Naive thymus-derived CD4-positive, alpha-beta T cell (primary cell): ENCODE data around the gene MRPL34. TPM values are rescaled to one million over a fixed set of nuclear protein-coding genes. Genes with fewer than 3 reads are reported as not detected.
"Not testable (repeated sequence)": the region's sequence is repeated elsewhere in the genome, so short reads cannot be mapped to it uniquely, and the experiment has no call there.

Experiments
- ATAC-seq: fragments of 150-1000 bp; cut with Tn5 transposase; 2 replicates; pipeline ENCODE4 v1.10.0; 2021; ENCODE audit warnings: mild to moderate bottlenecking, moderate library complexity
- CTCF ChIA-PET: fragments of 350-600 bp; sonication (Branson Sonifier 250); formaldehyde crosslinking; loops from one replicate; lab custom pipeline; 2021; ENCODE audit warnings: antibody characterized with exemption; lab: Charles Lee
- POLR2A ChIA-PET: fragments of 350-600 bp; sonication (Branson Sonifier 250); formaldehyde crosslinking; loops from one replicate; lab custom pipeline; 2021; ENCODE audit warnings: antibody characterized with exemption, inconsistent platforms; lab: Charles Lee
- DNase-seq, 9 donors: peaks; one replicate each; pipeline versions ENCODE4 v3.0.0 to v3.0.0-alpha.2; 2020 to 2022; ENCODE audit warnings: mixed read lengths in 1 of 9
- H3K27ac ChIP-seq: one replicate; pipeline ENCODE4 v1.7.0; 2013; ENCODE audit warnings: mild to moderate bottlenecking, low read depth, low read length, moderate library complexity
- H3K27me3 ChIP-seq, 2 donors: one replicate each; pipeline ENCODE4 v1.7.0; 2013; ENCODE audit warnings: low read length in 2 of 2, mild to moderate bottlenecking in 2 of 2, moderate library complexity in 2 of 2; ENCODE audit not compliant: control insufficient read depth in 2 of 2, insufficient read depth in 2 of 2
- H3K36me3 ChIP-seq, 3 experiments: 1 replicate in 2 of 3; 2 replicates in 1 of 3; pipeline ENCODE4 v1.7.0; 2013; ENCODE audit warnings: low read length in 3 of 3, mild to moderate bottlenecking in 3 of 3, moderate library complexity in 1 of 3; ENCODE audit not compliant: insufficient read depth in 3 of 3, control insufficient read depth in 2 of 3
- H3K4me1 ChIP-seq, 2 donors: one replicate each; pipeline ENCODE4 v1.7.0; 2013; ENCODE audit warnings: low read length in 2 of 2, mild to moderate bottlenecking in 2 of 2, moderate library complexity in 1 of 2; ENCODE audit not compliant: control insufficient read depth in 2 of 2, insufficient read depth in 2 of 2
- H3K4me3 ChIP-seq: 2 replicates; pipeline ENCODE4 v1.7.0; 2013; ENCODE audit warnings: mild to moderate bottlenecking, low read length
- H3K9me3 ChIP-seq, 3 experiments: 1 replicate in 2 of 3; 2 replicates in 1 of 3; pipeline ENCODE4 v1.7.0; 2013; ENCODE audit warnings: low read length in 3 of 3; ENCODE audit not compliant: control insufficient read depth in 2 of 3
- H3K27ac Mint-ChIP-seq, 9 donors: one replicate each; pipeline ENCODE4 v1.8.0; 2020 to 2022; ENCODE audit warnings: mixed read lengths in 9 of 9, mild to moderate bottlenecking in 8 of 9, moderate library complexity in 5 of 9, inconsistent platforms in 2 of 9
- H3K27me3 Mint-ChIP-seq, 5 donors: one replicate each; pipeline ENCODE4 v1.8.0; 2021 to 2022; ENCODE audit warnings: mixed read lengths in 5 of 5, mild to moderate bottlenecking in 1 of 5
- H3K36me3 Mint-ChIP-seq, 5 donors: one replicate each; pipeline ENCODE4 v1.8.0; 2020 to 2022; ENCODE audit warnings: mixed read lengths in 5 of 5, mild to moderate bottlenecking in 3 of 5, inconsistent platforms in 1 of 5
- H3K4me1 Mint-ChIP-seq, 7 donors: one replicate each; pipeline ENCODE4 v1.8.0; 2020 to 2022; ENCODE audit warnings: mixed read lengths in 7 of 7, mild to moderate bottlenecking in 3 of 7, inconsistent platforms in 1 of 7
- H3K4me3 Mint-ChIP-seq, 10 donors: one replicate each; pipeline ENCODE4 v1.8.0; 2020 to 2022; ENCODE audit warnings: mild to moderate bottlenecking in 10 of 10, mixed read lengths in 10 of 10, moderate library complexity in 6 of 10, inconsistent platforms in 2 of 10
- H3K9me3 Mint-ChIP-seq, 11 donors: one replicate each; pipeline ENCODE4 v1.8.0; 2020 to 2022; ENCODE audit warnings: mixed read lengths in 11 of 11, mild to moderate bottlenecking in 4 of 11, inconsistent platforms in 1 of 11, moderate library complexity in 1 of 11
- intact Hi-C, 2 donors: fragments of 100-400 bp; cut with micrococcal nuclease; formaldehyde crosslinking; loops; one replicate each; pipeline ENCODE4 v1.15.1; 2023
- polyA plus RNA-seq, 2 donors: library from polyadenylated mRNA; unstranded; fragments of 300-500 nt; fragmentation: Illumina TruSeq; gene quantifications; one replicate each; pipeline ENCODE4 v1.2.3, GENCODE V29; 2021
- total RNA-seq, 6 experiments: library from RNA in 5 of 6; stranded (reverse) in 5 of 6; gene quantifications; 1 replicate in 5 of 6; 2 replicates in 1 of 6; pipeline ENCODE4 v1.2.3 and lab custom pipeline; 2021 to 2026

MRPL34 gene
- total and polyA plus RNA-seq, 7 experiments from 2014 or later: 37.0 to 217 (median 74.1) TPM

- Mint-ChIP-seq H3K36me3 (peaks cover 0 to 7% (median 4%) of the 10 kb centered on the region in 5 donors), H3K9me3 (peaks cover 0 to 4% (median 0%) of the 10 kb centered on the region in 11 donors), H3K4me1 (peaks cover 8 to 30% (median 22%) of the 10 kb centered on the region in 7 donors), H3K27me3 (peaks cover 0 to 2% (median 0%) of the 10 kb centered on the region in 5 donors), H3K4me3 (peak within 1 kb of the TSS; percentile 68 to 92 (median 84)), H3K27ac (peak within 1 kb of the TSS; percentile 69 to 93 (median 82))
- H3K36me3 ChIP-seq: peaks cover 0 to 24% (median 6%) of the 10 kb centered on the region in 3 experiments
- no peaks in the 10 kb centered on the region for H3K27me3 ChIP-seq
- intact Hi-C loops: loop anchor here (1.0 to 2.0 kb wide), 13 partner anchors 20 to 266 kb away; partner anchors contain the start of genes GTPBP3 (in 2 of the 2), HAUS8 (in 2 of the 2), MRPL34 (in 2 of the 2) and MYO9B (in 2 of the 2)
- ChIA-PET CTCF (interaction anchor here (0.6 to 1.4 kb wide), 8 partner anchors 12 to 143 kb away, joined by 3 to 14 read pairs (median 4); partner anchors contain the start of gene MRPL34), POLR2A (interaction anchor here (0.6 to 3.4 kb wide), 23 partner anchors 9 to 607 kb away, joined by 3 to 18 read pairs (median 4); partner anchors contain the start of genes DDA1, MVB12A, OCEL1 and PGLS)
- peak within 1 kb of the TSS; percentile 76 for H3K27ac ChIP-seq
- peaks cover 6 to 18% of the 10 kb centered on the region in 2 donors for H3K4me1 ChIP-seq
- H3K9me3 ChIP-seq: no peaks in the 10 kb centered on the region
- peak; percentile 69 to 99 (median 99) for DNase-seq
- peak within 1 kb of the TSS; percentile 84 for H3K4me3 ChIP-seq
- peak; percentile 96 for ATAC-seq
Measured at GRCh38 chr19:17266975-17267788, 38.5 kb upstream of the MRPL34 start, which contains the start of gene BABAM1. Gene BABAM1, plus strand, starts transcription at chr19:17267443. Its CDS starts 1,364 bp downstream, at chr19:17268807.

- H3K36me3 ChIP-seq: peaks cover 0 to 35% (median 6%) of the 10 kb centered on the region in 3 experiments
- ChIA-PET POLR2A (interaction anchor here (0.5 to 2.9 kb wide), 3 partner anchors 53 to 179 kb away, joined by 3 to 15 read pairs (median 4); partner anchors contain the start of gene USE1), CTCF (interaction anchor here (1.6 kb wide), 1 partner anchor 9 kb away, joined by 5 read pairs; no protein-coding TSS in a partner anchor)
- H3K4me3 Mint-ChIP-seq: peak overlapping the region; percentile 27 to 90 (median 74)
- H3K4me1 ChIP-seq: peaks cover 6 to 18% of the 10 kb centered on the region in 2 donors
- no peak overlapping the region for H3K27ac ChIP-seq
- H3K27ac Mint-ChIP-seq: no peak overlapping the region
- ATAC-seq (no peak), DNase-seq (no peak)
- H3K27me3 ChIP-seq: no peaks in the 10 kb centered on the region
- peaks cover 8 to 30% (median 22%) of the 10 kb centered on the region in 7 donors for H3K4me1 Mint-ChIP-seq
- peaks cover 0 to 4% (median 0%) of the 10 kb centered on the region in 11 donors for H3K9me3 Mint-ChIP-seq
- peaks cover 0 to 2% (median 0%) of the 10 kb centered on the region in 5 donors for H3K27me3 Mint-ChIP-seq
- H3K4me3 ChIP-seq: no peak overlapping the region
- intact Hi-C loops: no loop called here
- peaks cover 0 to 7% (median 4%) of the 10 kb centered on the region in 5 donors for H3K36me3 Mint-ChIP-seq
- H3K9me3 ChIP-seq: no peaks in the 10 kb centered on the region
Measured at GRCh38 chr19:17268754-17269153, 36.9 kb upstream of the MRPL34 start.

- POLR2A ChIA-PET, intact Hi-C loops, DNase-seq, H3K27ac ChIP-seq, H3K4me1 ChIP-seq, H3K27me3 ChIP-seq, H3K4me3 ChIP-seq, H3K27me3 Mint-ChIP-seq, H3K4me3 Mint-ChIP-seq, H3K9me3 ChIP-seq, CTCF ChIA-PET, H3K9me3 Mint-ChIP-seq, H3K27ac Mint-ChIP-seq, ATAC-seq, H3K4me1 Mint-ChIP-seq: not testable (repeated sequence)
- H3K36me3 Mint-ChIP-seq: peaks cover 0 to 28% (median 12%) of the 10 kb centered on the region in 5 donors
- H3K36me3 ChIP-seq: peaks cover 8 to 81% (median 15%) of the 10 kb centered on the region in 3 experiments
Measured at GRCh38 chr19:17274892-17275291, 30.8 kb upstream of the MRPL34 start.

- no peak for ATAC-seq
- Mint-ChIP-seq H3K27ac (no peak overlapping the region), H3K36me3 (peaks cover 0 to 28% (median 8%) of the 10 kb centered on the region in 5 donors), H3K4me1 (no peaks in the 10 kb centered on the region), H3K27me3 (no peaks in the 10 kb centered on the region), H3K4me3 (no peak overlapping the region), H3K9me3 (no peaks in the 10 kb centered on the region)
- Histone ChIP-seq H3K4me1 (no peaks in the 10 kb centered on the region), H3K27me3 (no peaks in the 10 kb centered on the region), H3K36me3 (peaks cover 8 to 75% (median 15%) of the 10 kb centered on the region in 3 experiments), H3K4me3 (no peak overlapping the region), H3K9me3 (no peaks in the 10 kb centered on the region), H3K27ac (no peak overlapping the region)
- no peak for DNase-seq
- POLR2A ChIA-PET: no interaction called here
- CTCF ChIA-PET: no interaction called here
- intact Hi-C loops: no loop called here
Measured at GRCh38 chr19:17275441-17276175, 30.1 kb upstream of the MRPL34 start.

- Mint-ChIP-seq H3K4me1 (peaks cover 0 to 9% (median 3%) of the 10 kb centered on the region in 7 donors), H3K36me3 (peaks cover 0 to 18% (median 8%) of the 10 kb centered on the region in 5 donors), H3K27ac (no peak overlapping the region), H3K4me3 (no peak overlapping the region), H3K9me3 (no peaks in the 10 kb centered on the region), H3K27me3 (peaks cover 0 to 2% (median 0%) of the 10 kb centered on the region in 5 donors)
- CTCF ChIA-PET: interaction anchor here (0.5 to 1.3 kb wide), 5 partner anchors 13 to 294 kb away, joined by 3 to 4 read pairs (median 4); no protein-coding TSS in a partner anchor
- DNase-seq (no peak), ATAC-seq (no peak)
- peaks cover 3 to 46% (median 8%) of the 10 kb centered on the region in 3 experiments for H3K36me3 ChIP-seq
- H3K4me3 ChIP-seq: no peak overlapping the region
- H3K4me1 ChIP-seq: peaks cover 0 to 8% of the 10 kb centered on the region in 2 donors
- no peaks in the 10 kb centered on the region for H3K27me3 ChIP-seq
- POLR2A ChIA-PET: interaction anchor here (0.9 kb wide), 1 partner anchor 95 kb away, joined by 3 read pairs; no protein-coding TSS in a partner anchor
- no peaks in the 10 kb centered on the region for H3K9me3 ChIP-seq
- intact Hi-C loops: no loop called here
- H3K27ac ChIP-seq: no peak overlapping the region
Measured at GRCh38 chr19:17279436-17279835, 26.2 kb upstream of the MRPL34 start.
